Ovary (tissue), 3 donors: ENCODE measurements around the gene EFHD1.

Experiments
- EP300 ChIP-seq: sonication (generic); formaldehyde crosslinking; IDR thresholded peaks from one replicate; pipeline ENCODE4 v1.6.1; 2017; ENCODE audit warnings: antibody characterized with exemption
- POLR2A ChIP-seq: fragments of 450-650 bp; IDR thresholded peaks from one replicate; pipeline ENCODE4 v1.6.1; 2017; ENCODE audit warnings: antibody characterized with exemption, mild to moderate bottlenecking, moderate library complexity
- TF ChIP-seq, protein P1 (sequence below), 3 donors: fragments of 450-650 bp in 2 of 3; fragments of 200-600 bp in 1 of 3; IDR thresholded peaks; one replicate each; pipeline versions ENCODE4 v1.5.1 to v1.8.0; 2016 to 2022; ENCODE audit warnings: antibody characterized with exemption in 3 of 3, mild to moderate bottlenecking in 1 of 3
- donor health status: DM: no; HTN: no; CAD: no.

DNA sequence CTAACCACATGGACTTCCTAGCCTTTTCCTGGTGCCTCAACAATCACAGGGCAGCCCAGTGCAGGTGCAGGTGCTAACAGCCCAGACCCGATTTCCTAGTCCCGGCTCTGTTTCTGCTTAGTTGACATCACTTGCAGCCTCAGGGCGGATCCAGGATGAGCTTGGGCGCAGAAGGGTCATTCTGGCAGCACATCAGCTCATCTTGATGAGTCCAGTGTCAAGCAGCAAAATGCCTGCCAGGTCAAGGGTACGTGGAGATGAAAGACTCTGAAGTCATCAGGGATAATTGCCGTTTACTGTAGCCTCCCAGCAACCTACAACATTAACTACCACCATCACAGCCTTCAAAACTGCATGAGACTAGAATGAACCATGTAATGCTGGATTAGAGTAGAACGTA lies 39.4 kb upstream of the EFHD1 start:
- TF ChIP-seq, protein P1, sequence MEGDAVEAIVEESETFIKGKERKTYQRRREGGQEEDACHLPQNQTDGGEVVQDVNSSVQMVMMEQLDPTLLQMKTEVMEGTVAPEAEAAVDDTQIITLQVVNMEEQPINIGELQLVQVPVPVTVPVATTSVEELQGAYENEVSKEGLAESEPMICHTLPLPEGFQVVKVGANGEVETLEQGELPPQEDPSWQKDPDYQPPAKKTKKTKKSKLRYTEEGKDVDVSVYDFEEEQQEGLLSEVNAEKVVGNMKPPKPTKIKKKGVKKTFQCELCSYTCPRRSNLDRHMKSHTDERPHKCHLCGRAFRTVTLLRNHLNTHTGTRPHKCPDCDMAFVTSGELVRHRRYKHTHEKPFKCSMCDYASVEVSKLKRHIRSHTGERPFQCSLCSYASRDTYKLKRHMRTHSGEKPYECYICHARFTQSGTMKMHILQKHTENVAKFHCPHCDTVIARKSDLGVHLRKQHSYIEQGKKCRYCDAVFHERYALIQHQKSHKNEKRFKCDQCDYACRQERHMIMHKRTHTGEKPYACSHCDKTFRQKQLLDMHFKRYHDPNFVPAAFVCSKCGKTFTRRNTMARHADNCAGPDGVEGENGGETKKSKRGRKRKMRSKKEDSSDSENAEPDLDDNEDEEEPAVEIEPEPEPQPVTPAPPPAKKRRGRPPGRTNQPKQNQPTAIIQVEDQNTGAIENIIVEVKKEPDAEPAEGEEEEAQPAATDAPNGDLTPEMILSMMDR (IDR thresholded peaks at IDR 0.05): no peak
- no peak for TF ChIP-seq POLR2A
- TF ChIP-seq EP300: no peak
